Activated naive CD8-positive, alpha-beta T cell (primary cell): ENCODE measurements around the gene ATG2B.
"Not testable (repeated sequence)": the region's sequence is repeated elsewhere in the genome, so short reads cannot be mapped to it uniquely, and the experiment has no call there.

ENCODE experiments used
- H3K27ac Mint-ChIP-seq: one replicate; pipeline ENCODE4 v1.8.0; 2021; ENCODE audit warnings: mixed read lengths
- H3K27me3 Mint-ChIP-seq: one replicate; pipeline ENCODE4 v1.8.0; 2021; ENCODE audit warnings: mixed read lengths
- H3K36me3 Mint-ChIP-seq: one replicate; pipeline ENCODE4 v1.8.0; 2021; ENCODE audit warnings: mixed read lengths
- H3K4me1 Mint-ChIP-seq: one replicate; pipeline ENCODE4 v1.8.0; 2021; ENCODE audit warnings: low read depth, mixed read lengths
- H3K4me3 Mint-ChIP-seq: one replicate; pipeline ENCODE4 v1.8.0; 2021; ENCODE audit warnings: mild to moderate bottlenecking, mixed read lengths
- H3K9me3 Mint-ChIP-seq: one replicate; pipeline ENCODE4 v1.8.0; 2021; ENCODE audit warnings: low read depth, mixed read lengths

The ATG2B gene

GRCh38 chr14:96357216-96357615 lies 5.9 kb downstream of the ATG2B start:
- no peaks in the 10 kb centered on the region for H3K9me3 Mint-ChIP-seq
- H3K4me1 Mint-ChIP-seq, result peaks cover 44% of the 10 kb centered on the region
- no peak overlapping the region for H3K4me3 Mint-ChIP-seq
- H3K27me3 Mint-ChIP-seq, result no peaks in the 10 kb centered on the region
- peaks cover 14% of the 10 kb centered on the region for H3K36me3 Mint-ChIP-seq
- no peak overlapping the region for H3K27ac Mint-ChIP-seq

GRCh38 chr14:96354246-96354645 lies 8.9 kb downstream of the ATG2B start:
- Mint-ChIP-seq H3K4me3 (no peak overlapping the region), H3K27ac (no peak overlapping the region), H3K36me3 (peaks cover 15% of the 10 kb centered on the region), H3K4me1 (peaks cover 26% of the 10 kb centered on the region), H3K9me3 (no peaks in the 10 kb centered on the region), H3K27me3 (no peaks in the 10 kb centered on the region)

- peaks cover 27% of the 10 kb centered on the region for H3K4me1 Mint-ChIP-seq
- H3K36me3 Mint-ChIP-seq, result peaks cover 19% of the 10 kb centered on the region
- no peak overlapping the region for H3K4me3 Mint-ChIP-seq
- no peak overlapping the region for H3K27ac Mint-ChIP-seq
- no peaks in the 10 kb centered on the region for H3K27me3 Mint-ChIP-seq
- no peaks in the 10 kb centered on the region for H3K9me3 Mint-ChIP-seq
These were observed 10.4 kb downstream of the ATG2B start for GRCh38 chr14:96352708-96353107.

- no peak overlapping the region for H3K4me3 Mint-ChIP-seq
- H3K27ac Mint-ChIP-seq, result no peak overlapping the region
- H3K36me3 Mint-ChIP-seq, result peaks cover 16% of the 10 kb centered on the region
- peaks cover 22% of the 10 kb centered on the region for H3K4me1 Mint-ChIP-seq
- no peaks in the 10 kb centered on the region for H3K9me3 Mint-ChIP-seq
- no peaks in the 10 kb centered on the region for H3K27me3 Mint-ChIP-seq
These were observed 11.2 kb downstream of the ATG2B start for GRCh38 chr14:96351986-96352385.

- no peak overlapping the region for H3K27ac Mint-ChIP-seq
- peaks cover 10% of the 10 kb centered on the region for H3K36me3 Mint-ChIP-seq
- no peak overlapping the region for H3K4me3 Mint-ChIP-seq
These were observed 13.7 kb downstream of the ATG2B start for GRCh38 chr14:96349286-96350075.

GRCh38 chr14:96347957-96348356 lies 15.2 kb downstream of the ATG2B start:
- H3K4me1 Mint-ChIP-seq, result peaks cover 12% of the 10 kb centered on the region

More at GRCh38 chr14:96349286-96350075, 13.7 kb downstream of the ATG2B start:
- peaks cover 12% of the 10 kb centered on the region for H3K4me1 Mint-ChIP-seq
- no peaks in the 10 kb centered on the region for H3K9me3 Mint-ChIP-seq
- no peaks in the 10 kb centered on the region for H3K27me3 Mint-ChIP-seq

GRCh38 chr14:96345669-96346068 lies 17.5 kb downstream of the ATG2B start:
- Mint-ChIP-seq H3K27ac (no peak overlapping the region), H3K36me3 (peaks cover 4% of the 10 kb centered on the region), H3K9me3 (no peaks in the 10 kb centered on the region), H3K4me1 (peaks cover 7% of the 10 kb centered on the region), H3K27me3 (no peaks in the 10 kb centered on the region), H3K4me3 (no peak overlapping the region)

More at GRCh38 chr14:96347957-96348356, 15.2 kb downstream of the ATG2B start:
- not testable (repeated sequence) for H3K9me3 Mint-ChIP-seq, H3K36me3 Mint-ChIP-seq, H3K4me3 Mint-ChIP-seq, H3K27ac Mint-ChIP-seq, H3K27me3 Mint-ChIP-seq

GRCh38 chr14:96341323-96341722 lies 21.8 kb downstream of the ATG2B start:
- Mint-ChIP-seq H3K4me3 (no peak overlapping the region), H3K27ac (no peak overlapping the region), H3K36me3 (peaks cover 11% of the 10 kb centered on the region), H3K9me3 (no peaks in the 10 kb centered on the region), H3K4me1 (no peaks in the 10 kb centered on the region), H3K27me3 (no peaks in the 10 kb centered on the region)

- Mint-ChIP-seq H3K27me3 (no peaks in the 10 kb centered on the region), H3K36me3 (peaks cover 11% of the 10 kb centered on the region), H3K27ac (no peak overlapping the region), H3K4me1 (no peaks in the 10 kb centered on the region), H3K4me3 (no peak overlapping the region), H3K9me3 (no peaks in the 10 kb centered on the region)
These were observed 24.6 kb downstream of the ATG2B start for GRCh38 chr14:96338551-96338950.

- no peaks in the 10 kb centered on the region for H3K27me3 Mint-ChIP-seq
- no peaks in the 10 kb centered on the region for H3K4me1 Mint-ChIP-seq
- H3K9me3 Mint-ChIP-seq, result no peaks in the 10 kb centered on the region
- no peak overlapping the region for H3K27ac Mint-ChIP-seq
- H3K4me3 Mint-ChIP-seq, result no peak overlapping the region
- peaks cover 13% of the 10 kb centered on the region for H3K36me3 Mint-ChIP-seq
These were observed 38.9 kb downstream of the ATG2B start for GRCh38 chr14:96324219-96324618.

GRCh38 chr14:96320605-96321004 lies 42.5 kb downstream of the ATG2B start:
- no peaks in the 10 kb centered on the region for H3K27me3 Mint-ChIP-seq
- no peak overlapping the region for H3K27ac Mint-ChIP-seq
- H3K36me3 Mint-ChIP-seq, result peaks cover 21% of the 10 kb centered on the region
- no peak overlapping the region for H3K4me3 Mint-ChIP-seq
- H3K9me3 Mint-ChIP-seq, result no peaks in the 10 kb centered on the region
- H3K4me1 Mint-ChIP-seq, result no peaks in the 10 kb centered on the region

- H3K4me1 Mint-ChIP-seq, result no peaks in the 10 kb centered on the region
- no peaks in the 10 kb centered on the region for H3K27me3 Mint-ChIP-seq
- H3K4me3 Mint-ChIP-seq, result no peak overlapping the region
- peaks cover 26% of the 10 kb centered on the region for H3K36me3 Mint-ChIP-seq
- no peaks in the 10 kb centered on the region for H3K9me3 Mint-ChIP-seq
- no peak overlapping the region for H3K27ac Mint-ChIP-seq
These were observed 44.3 kb downstream of the ATG2B start for GRCh38 chr14:96318836-96319235.

GRCh38 chr14:96316087-96316486 lies 47.1 kb downstream of the ATG2B start:
- H3K4me1 Mint-ChIP-seq, result no peaks in the 10 kb centered on the region
- H3K27ac Mint-ChIP-seq, result no peak overlapping the region
- H3K36me3 Mint-ChIP-seq, result peaks cover 20% of the 10 kb centered on the region

GRCh38 chr14:96310906-96311305 lies 52.2 kb downstream of the ATG2B start:
- Mint-ChIP-seq H3K27me3 (no peaks in the 10 kb centered on the region), H3K4me1 (no peaks in the 10 kb centered on the region), H3K27ac (no peak overlapping the region), H3K36me3 (peaks cover 19% of the 10 kb centered on the region), H3K9me3 (no peaks in the 10 kb centered on the region), H3K4me3 (no peak overlapping the region)

More at GRCh38 chr14:96316087-96316486, 47.1 kb downstream of the ATG2B start:
- Mint-ChIP-seq H3K4me3 (no peak overlapping the region), H3K27me3 (no peaks in the 10 kb centered on the region), H3K9me3 (no peaks in the 10 kb centered on the region)

GRCh38 chr14:96309896-96310330 lies 53.2 kb downstream of the ATG2B start:
- Mint-ChIP-seq H3K27me3 (no peaks in the 10 kb centered on the region), H3K9me3 (no peaks in the 10 kb centered on the region), H3K4me3 (no peak overlapping the region), H3K4me1 (no peaks in the 10 kb centered on the region), H3K27ac (no peak overlapping the region), H3K36me3 (peaks cover 17% of the 10 kb centered on the region)
